Nephron (organoid): ENCODE data around the gene KIAA0930.

Experiments used
- H3K27ac Mint-ChIP-seq, 3 experiments: 2 replicates each; pipeline ENCODE4 v1.8.0; 2020; ENCODE audit warnings: mixed read lengths in 3 of 3, mild to moderate bottlenecking in 2 of 3, moderate library complexity in 1 of 3
- H3K27me3 Mint-ChIP-seq: 2 replicates; pipeline ENCODE4 v1.8.0; 2021; ENCODE audit warnings: low read depth, mild to moderate bottlenecking, moderate library complexity, mixed read lengths
- H3K36me3 Mint-ChIP-seq: 2 replicates; pipeline ENCODE4 v1.8.0; 2020; ENCODE audit warnings: low read depth, mixed read lengths
- H3K4me1 Mint-ChIP-seq: 2 replicates; pipeline ENCODE4 v1.8.0; 2020; ENCODE audit warnings: mixed read lengths
- H3K4me3 Mint-ChIP-seq, 3 experiments: 2 replicates each; pipeline ENCODE4 v1.8.0; 2020; ENCODE audit warnings: mild to moderate bottlenecking in 3 of 3, mixed read lengths in 3 of 3, moderate library complexity in 2 of 3
- H3K9me3 Mint-ChIP-seq: 2 replicates; pipeline ENCODE4 v1.8.0; 2020; ENCODE audit warnings: mixed read lengths
- CTCF ChIP-seq, 3 experiments: fragments of 200-600 bp; sonication (generic); IDR thresholded peaks; one replicate each; pipeline ENCODE4 v1.5.0; 2021; ENCODE audit warnings: antibody characterized with exemption in 3 of 3; ENCODE audit not compliant: unreplicated experiment in 3 of 3

Gene KIAA0930

DNA sequence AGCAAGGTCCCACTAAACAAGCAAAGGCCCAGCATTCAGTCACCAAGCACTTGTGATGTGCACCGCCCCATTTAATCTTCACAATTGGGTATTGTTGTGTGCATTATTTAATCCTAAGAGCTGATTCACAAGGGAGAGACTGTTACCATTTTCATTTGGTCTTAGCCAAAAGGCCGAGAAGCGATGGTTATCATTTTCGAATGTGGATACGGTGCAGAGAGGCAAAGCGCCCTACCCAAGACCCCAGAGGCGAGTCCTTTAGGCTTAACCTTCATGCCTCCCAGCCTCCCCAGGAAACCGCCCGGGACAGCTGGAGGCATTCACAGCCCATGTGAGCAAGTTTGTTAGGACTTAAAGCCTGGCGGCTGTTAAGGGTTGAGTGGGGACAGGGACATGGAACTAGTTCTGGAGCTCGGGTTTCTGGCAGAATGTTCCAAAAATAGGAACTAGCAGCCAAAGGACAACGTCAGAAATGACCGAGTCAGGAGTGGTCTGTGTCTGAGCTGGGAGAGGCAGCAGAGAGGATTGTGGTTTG, 31.0 kb upstream of the KIAA0930 start:
- no peak for TF ChIP-seq CTCF (IDR thresholded peaks at IDR 0.05; ENCODE audit: unreplicated experiment in 3 of 3)
- Mint-ChIP-seq H3K27ac (peak overlapping the region; percentile 75 to 88 (median 77)), H3K9me3 (no peaks in the 10 kb centered on the region), H3K27me3 (peaks cover 22% of the 10 kb centered on the region), H3K4me1 (peaks cover 37% of the 10 kb centered on the region), H3K4me3 (peak overlapping the region in 2 of 3 experiments; percentile 53 to 76), H3K36me3 (no peaks in the 10 kb centered on the region)

DNA sequence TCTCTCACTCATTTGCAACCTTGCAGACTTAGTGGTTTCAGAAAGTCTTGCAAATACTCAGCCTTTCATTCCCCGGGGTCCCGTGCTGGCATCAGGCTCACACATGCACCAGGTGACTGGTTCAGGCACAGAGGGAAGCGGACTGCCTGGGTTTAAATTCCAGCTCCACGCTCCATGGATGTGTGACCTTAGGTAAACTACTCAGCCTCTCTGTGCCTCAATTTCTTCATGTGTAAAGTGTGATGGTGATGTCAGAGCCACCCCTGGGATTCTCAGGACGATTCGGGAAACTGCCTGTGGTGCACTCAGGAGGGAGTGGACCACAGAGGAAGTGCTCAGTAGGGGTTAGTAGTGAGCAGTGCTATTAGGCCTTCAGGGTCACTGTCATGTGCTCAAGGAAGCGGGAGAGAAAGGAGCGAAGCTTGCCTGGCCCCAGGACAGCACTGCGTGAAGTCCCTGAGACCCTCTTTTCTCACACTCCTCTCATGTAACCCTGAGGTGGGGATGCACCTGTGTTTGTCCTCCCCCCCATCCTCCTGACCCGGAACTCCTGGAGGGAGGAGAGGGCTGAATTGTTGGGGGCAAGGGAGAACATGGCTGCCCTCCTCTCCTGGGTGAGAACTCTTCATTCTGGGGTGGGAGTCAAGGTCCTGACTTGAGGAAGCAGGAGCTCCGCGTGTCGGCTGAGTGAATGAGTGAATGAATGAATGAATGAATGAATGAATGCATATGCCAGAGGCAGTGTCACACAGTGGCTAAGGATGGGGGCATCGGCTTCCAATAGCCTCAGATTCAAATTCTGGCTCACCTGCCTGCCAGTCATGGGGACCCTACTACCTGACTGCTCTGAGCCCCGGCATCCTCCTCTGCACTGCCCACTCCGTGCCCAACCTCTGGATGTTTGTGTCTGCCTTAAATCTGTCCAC, 29.7 kb upstream of the KIAA0930 start:
- peaks cover 21% of the 10 kb centered on the region for H3K27me3 Mint-ChIP-seq
- no peaks in the 10 kb centered on the region for H3K9me3 Mint-ChIP-seq
- peak overlapping the region; percentile 81 to 87 (median 82) for H3K4me3 Mint-ChIP-seq
- no peaks in the 10 kb centered on the region for H3K36me3 Mint-ChIP-seq
- H3K4me1 Mint-ChIP-seq = peaks cover 40% of the 10 kb centered on the region
- no peak for TF ChIP-seq CTCF (IDR thresholded peaks at IDR 0.05; ENCODE audit: unreplicated experiment in 3 of 3)
- H3K27ac Mint-ChIP-seq = peak overlapping the region in 1 of 3 experiments; percentile 51

DNA sequence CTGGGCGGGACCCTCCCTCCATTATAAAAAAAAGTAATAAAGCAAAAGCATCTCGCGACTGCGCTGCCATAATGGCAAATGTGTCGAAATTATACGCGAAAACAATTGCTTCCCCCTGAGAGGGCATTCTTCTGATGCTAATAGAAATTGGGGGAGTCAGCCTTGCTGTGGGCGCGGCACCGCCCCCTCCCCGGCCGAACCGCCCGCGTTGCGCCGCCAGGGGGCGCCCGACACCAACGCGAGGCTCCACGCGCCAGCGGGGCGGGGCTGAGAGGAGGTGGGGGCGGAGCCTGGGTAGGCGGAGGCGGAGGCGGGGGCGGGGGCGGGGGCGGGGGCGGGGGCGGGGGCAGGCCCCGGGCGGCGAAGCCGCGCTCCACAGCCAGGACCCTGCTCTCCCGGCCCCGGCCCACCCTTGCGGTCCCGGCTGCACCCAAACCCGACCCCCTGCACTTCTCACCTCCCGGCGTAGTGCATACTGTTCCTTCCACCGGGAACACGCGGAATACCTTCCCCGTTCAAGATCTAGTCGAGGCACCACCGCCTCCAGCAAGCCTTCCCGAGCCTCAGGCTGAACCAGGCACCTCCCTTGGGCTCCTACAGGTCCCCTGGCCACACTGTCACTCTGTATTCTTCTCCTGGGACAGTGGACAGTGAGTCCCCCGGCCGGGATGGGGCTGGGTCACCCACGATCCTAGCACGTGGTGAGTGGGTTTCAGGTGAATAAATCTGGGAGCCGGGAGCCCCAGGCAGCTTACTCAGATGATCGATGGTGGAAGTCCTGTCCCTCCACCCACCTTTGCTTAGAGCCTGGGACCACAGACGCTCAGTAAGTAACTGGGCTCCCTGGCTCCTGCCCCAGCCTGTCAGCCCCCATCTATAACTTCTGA, 28.5 kb upstream of the KIAA0930 start:
- Mint-ChIP-seq H3K27me3 (peaks cover 17% of the 10 kb centered on the region), H3K4me1 (peaks cover 39% of the 10 kb centered on the region), H3K9me3 (no peaks in the 10 kb centered on the region), H3K4me3 (peak overlapping the region; percentile 90 to 93 (median 90)), H3K27ac (peak overlapping the region in 2 of 3 experiments; percentile 33 to 88), H3K36me3 (no peaks in the 10 kb centered on the region)
- peak; percentile 96 to 97 (median 96) for TF ChIP-seq CTCF (IDR thresholded peaks at IDR 0.05; ENCODE audit: unreplicated experiment in 3 of 3)

GRCh38 chr22:45268167-45268957, 27.7 kb upstream of the KIAA0930 start:
- Mint-ChIP-seq H3K36me3 (no peaks in the 10 kb centered on the region), H3K9me3 (no peaks in the 10 kb centered on the region), H3K27ac (peak overlapping the region in 2 of 3 experiments; percentile 33 to 88), H3K27me3 (peaks cover 17% of the 10 kb centered on the region), H3K4me3 (peak overlapping the region; percentile 90 to 93 (median 90)), H3K4me1 (peaks cover 39% of the 10 kb centered on the region)
- no peak for TF ChIP-seq CTCF (IDR thresholded peaks at IDR 0.05; ENCODE audit: unreplicated experiment in 3 of 3)

- Mint-ChIP-seq H3K4me1 (peaks cover 36% of the 10 kb centered on the region), H3K9me3 (no peaks in the 10 kb centered on the region), H3K4me3 (peak overlapping the region in 1 of 3 experiments; percentile 34), H3K27me3 (peaks cover 22% of the 10 kb centered on the region), H3K27ac (no peak overlapping the region), H3K36me3 (no peaks in the 10 kb centered on the region)
- no peak for TF ChIP-seq CTCF (IDR thresholded peaks at IDR 0.05; ENCODE audit: unreplicated experiment in 3 of 3)
Observed at GRCh38 chr22:45265535-45265934, 24.8 kb upstream of the KIAA0930 start.
